Ramos (cell line): ENCODE measurements around the gene ADARB2.
"Not testable (repeated sequence)": the region's sequence is repeated elsewhere in the genome, so short reads cannot be mapped to it uniquely, and the experiment has no call there.

ENCODE experiments used
- in situ Hi-C: fragments of 300-500 bp; cut with MboI; formaldehyde crosslinking; loops from one replicate; pipeline ENCODE4 v1.14.3; 2022; ENCODE audit warnings: low sequenced_read_pairs; ENCODE audit not compliant: unreplicated experiment

The ADARB2 gene

DNA sequence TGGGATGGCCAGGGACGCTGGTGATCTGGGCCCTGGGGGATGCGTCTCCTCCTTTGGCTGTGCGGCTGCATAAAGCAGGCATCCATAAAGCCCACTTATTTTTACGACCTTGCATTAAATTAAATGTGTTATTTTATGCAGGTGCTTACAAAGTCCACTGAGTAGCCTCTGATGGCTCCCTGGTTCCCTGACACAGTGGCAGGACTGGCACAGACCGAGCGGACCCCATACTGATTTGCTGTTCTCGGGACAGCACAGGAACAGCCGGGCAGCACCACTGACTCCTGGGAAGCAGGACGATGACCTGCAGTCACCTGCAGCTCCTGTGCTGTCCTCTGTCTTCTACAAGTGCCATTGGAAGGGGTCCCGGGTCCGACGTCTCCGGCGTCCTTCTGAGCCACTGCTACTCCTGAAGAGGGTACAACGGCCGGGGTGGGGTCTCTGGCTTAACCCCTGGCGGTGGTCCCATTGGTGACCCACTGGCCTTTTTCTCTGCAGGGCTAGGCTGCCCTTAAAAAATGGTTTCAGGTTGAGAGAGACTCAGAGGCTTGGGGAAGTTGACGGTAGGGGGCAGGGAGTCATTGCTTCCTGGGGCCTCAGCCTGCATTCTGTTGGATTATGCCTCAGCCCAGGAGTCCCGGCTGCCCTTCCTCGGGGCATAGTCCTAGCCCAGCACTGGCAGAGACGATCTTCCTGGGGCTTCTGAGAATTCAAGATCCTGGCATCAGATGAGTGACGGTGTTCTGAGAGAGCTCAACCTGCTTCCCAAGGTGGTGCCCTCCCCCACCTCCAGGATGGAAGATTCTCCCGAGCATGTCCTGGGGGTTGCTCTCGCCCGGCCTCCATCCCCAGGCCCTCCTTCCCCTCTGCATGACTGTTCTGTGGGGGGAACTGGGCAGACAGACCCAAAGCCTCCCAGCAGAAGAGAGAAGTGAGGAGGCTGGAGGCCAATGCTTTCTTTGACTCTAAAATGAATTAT, 330.1 kb downstream of the ADARB2 start:
- in situ Hi-C loops, result no loop called here

DNA sequence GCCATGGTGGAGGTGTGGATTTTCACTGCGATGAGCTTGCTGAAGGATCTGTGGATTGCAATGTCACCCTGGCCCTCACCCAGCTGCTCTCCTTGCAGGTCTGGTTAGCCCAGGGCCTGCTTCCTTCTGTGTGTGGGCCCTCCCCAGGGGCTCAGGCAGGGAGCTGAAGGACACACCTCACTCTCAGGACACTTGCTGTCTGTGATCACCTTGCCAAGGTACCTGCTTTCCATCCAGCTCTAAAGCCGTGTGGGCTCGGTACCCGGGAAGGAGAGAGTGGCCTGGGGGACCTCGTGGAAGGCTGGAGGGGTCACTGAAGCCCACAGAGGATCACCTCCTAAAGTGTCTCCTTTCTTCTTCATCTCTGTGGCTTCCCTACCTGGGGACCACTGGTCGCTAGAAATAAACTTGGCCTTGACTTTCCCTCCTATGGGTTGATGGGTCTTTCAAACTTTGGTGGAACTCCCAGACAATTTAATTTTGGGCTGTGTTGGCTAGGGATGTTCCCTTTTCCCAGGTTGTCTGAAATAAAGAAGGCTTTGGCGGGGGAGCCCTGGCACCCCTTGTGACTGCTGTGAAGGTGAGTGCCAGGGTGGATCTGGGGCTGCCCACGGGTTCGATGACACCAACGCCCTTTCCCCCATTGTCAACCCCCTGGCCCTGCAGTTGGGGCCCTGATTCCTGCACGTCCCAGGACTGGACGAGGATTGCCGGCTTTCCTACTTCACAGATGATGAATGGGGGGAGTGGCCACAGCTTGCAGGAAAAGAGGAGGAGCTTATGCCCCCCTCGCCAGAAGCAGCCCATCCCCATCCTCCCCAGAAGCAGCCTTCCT, 331.0 kb downstream of the ADARB2 start:
- in situ Hi-C loops, result no loop called here

DNA sequence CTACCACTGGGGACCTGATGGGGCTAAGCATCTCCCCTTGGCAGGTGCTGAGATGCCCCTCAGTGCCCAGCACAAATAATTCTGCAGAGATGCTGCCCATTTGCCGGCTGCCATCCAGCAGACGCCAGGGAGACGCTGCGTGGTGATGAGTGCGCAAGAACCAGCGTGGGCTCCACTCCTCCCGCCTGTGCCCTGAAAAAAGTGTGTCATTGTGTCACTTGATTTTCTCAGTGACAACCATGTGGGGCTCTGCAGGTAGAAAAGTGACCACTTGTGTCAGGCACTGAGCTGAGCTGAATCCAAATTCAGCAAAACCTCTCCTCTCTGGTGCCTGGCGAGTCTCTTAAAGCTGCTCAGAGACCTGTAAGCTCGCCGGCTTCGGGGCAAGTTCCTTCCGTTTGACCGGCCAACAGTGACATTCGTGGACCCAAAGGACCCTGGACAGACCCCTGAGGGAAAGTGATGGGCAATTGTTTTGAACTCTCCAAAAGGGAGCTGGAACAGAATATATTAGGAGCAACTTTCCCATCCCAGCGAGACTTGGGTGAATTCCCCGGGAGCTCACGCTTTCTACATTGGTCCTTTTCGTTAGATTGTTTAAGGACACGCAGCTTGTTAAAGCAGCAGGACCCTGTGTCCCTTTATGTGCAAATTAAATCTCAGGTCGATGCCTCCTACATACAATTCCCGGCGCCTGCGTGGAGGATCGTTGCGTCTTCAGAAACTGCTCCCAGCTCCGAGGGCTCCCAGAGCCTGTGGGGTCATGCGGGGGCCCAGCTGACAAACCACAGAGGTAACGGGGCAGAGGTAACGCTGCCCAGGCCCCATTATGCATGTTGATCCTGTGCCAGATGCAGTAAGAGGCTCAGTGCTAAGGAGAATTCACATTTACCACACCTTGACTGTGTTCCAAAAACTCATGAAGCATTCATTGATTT, 332.7 kb downstream of the ADARB2 start:
- in situ Hi-C loops, result no loop called here

DNA sequence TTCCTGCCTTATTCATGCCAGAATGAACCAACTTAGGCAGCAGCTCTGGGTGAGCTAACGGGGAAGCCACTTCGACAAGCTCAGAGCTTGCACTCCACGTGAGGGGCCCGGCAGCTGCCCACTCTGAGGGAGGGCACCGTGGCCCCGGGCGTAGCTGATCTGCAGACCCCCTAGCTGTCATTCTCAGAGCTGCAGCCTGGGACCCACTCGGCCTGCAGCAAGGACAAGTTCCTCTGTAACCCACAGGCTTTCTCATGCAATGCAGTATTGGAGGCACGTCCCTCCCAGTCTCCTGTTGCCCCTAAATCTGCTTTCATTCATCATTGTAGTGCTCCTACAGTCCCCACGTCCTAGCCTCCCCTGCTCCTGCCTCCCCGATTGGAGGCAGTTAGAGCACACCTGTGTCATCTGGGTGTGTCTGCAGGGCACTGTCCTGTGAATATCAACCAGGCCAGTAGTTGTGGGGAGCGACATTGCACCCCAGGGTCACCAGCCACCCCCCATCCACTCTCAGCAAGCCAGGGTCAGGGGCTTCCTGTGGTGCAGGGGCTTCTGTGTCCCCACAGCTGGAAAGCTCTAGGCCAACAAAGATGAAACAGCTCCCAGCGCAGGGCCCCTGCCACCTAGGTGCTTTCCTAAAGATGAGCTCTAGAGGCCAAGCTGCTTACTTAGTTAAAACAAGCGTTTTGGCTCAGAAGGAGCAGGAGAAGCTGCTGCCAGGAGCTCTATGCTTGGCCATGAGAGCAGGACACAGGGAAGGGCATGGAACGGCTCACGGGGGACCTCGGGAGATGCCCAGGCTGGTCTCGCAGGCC, 333.6 kb downstream of the ADARB2 start:
- in situ Hi-C loops, result no loop called here

DNA sequence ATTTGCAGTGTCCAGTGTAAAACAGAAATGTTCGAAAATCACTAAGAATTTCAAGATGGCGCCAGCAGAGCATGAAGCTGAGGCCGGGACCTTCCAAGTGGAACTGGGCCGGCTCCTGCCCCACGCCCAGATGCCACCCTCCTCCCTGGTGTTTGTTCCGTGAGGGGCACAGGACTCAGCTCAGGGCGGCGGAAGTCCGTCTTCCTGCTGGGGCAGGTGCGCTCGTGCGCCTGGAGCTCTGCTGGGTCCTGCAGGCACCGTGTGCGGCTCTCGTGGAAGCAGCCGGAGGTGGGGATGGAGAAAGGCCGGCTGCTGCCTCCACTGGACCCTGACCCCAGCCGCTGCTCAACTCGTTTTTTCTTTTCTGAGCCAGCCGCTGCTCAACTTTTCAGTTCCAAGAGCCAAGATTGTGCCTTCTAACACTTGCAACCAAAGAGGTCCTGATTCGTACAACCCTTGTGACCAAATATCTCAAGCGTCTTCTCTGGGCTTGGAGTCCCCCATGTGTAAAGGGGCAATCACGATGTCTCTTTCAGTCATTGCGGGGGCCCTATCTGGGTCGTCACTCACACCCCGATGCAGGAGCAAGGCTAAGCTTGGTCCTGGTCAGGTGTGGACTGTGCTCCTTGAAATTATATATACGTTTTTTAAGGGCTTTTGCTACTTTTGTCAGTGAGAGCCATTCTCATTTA, 334.4 kb downstream of the ADARB2 start:
- in situ Hi-C loops, result no loop called here

DNA sequence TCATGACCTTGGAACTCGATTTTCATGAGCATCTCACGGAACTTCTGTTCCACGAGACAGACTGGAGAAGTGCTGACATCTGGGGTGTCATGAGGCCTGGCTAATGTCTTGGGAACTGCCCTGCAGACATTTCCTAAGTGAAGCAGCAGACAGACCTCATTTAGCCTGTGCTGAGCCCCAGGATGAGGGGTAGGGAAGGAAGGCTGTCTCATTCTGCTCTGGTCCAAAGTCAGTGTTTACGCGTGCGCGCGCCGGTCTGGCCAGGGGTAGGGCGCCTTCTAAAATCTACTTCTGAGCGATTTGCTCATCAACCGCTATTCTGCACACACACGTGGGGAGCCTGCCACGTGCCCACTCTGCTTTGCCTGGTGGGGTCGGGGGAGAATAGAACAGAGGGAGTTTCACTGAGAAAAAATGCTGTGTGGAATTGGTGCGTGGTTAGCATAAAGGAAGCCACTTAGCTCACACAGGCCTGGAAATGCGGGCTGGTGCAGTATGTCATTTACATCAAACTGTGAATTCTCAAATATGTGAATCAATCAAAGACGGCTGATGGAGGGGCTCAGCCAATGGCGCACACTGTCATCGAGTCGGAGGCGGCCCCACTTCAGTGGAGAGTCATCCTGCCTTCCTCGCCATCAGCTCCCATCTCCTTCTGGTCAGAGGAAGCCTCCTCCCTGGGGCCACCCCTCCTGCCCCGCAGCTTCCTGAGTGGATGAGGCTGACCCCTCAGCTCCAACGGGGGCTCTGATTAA, 335.1 kb downstream of the ADARB2 start:
- in situ Hi-C loops, result no loop called here

DNA sequence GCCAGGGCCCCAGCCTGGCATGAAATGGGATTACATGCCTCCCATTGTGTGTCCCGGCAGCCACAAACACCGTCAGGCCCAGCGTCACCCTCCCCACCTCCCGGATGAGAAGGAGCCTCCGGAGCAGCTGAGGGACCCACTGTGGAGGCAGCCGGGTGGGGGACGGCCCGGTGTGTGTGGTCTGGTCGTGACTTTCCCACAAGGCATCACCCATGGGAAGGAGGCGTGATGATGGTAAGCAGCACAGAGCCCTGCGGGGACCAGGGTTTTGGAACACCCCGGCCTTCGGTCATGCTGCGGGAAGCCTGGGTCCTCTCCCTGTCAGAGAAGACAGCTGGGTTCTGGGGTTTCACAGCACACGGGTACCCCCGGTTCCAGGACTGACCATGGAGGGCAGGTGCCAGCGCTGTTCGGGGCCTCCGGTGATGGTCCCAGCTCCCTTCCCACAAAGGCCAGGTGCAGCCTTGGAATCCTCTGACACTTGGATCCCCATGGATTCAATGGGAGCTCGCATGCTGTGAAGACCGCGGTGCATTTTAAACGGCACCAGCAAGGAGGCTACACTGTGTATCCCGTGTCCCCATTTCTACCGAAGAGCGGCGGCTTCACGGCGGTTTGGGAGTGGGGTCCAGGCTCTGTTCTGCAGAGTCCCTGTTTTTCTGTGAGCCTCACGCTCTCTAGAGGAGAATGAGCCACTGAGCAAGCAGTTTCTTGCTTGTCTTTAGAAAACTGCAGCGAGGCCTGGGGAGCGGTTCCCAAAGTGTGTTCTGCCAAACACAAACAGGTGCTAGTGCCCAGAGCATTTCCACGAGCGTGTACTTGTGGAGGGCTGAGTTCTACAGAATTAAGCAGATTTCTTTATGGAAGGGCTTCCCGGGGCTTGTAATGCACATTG, 336.0 kb downstream of the ADARB2 start:
- in situ Hi-C loops, result no loop called here

DNA sequence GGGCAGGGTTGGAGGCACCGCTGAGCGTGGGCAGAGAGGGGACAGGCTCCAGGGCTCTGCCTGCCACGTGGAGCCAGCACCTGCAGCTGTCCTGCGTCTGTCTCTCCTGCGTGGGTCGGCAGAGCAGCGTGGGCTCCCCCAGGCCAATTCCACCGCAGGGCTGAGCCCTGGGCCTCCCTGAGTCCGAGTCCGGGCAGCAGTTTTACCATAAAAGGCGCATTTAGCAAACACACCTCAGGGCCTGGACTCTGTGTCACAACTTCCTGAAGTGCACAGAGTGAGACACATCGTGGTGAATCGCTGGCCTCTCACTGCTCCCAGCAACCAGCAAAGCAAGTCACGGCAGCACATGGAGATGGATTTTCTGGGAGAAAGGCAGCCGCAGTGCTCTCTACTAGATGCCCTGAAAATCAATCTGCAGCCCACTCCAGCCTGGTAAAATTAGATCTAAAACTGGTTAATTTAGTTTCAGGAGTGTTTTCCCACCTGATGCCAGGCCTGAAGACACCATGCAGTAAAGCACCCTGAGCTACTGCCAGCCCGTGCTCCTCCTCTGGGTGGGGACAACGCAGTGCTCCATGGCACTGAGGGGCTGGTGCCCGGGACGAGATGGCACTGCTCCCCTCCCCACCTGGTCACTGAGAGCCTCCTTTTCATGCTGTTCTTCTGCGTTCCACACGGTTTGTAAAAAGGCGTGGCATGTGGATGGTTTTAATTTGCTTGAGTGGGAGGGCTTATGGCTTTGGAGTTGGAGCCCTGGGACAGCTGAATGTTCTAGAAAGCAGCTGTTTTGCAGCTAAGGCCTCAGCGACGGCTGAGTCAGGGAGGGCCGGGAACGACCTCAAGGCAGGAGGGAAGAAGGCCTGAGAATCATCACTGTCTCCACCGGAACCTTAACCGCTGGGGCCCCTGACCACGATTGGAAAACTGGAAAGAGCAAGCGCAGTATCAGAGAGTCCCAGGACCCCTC, 336.9 kb downstream of the ADARB2 start:
- in situ Hi-C loops, result no loop called here

DNA sequence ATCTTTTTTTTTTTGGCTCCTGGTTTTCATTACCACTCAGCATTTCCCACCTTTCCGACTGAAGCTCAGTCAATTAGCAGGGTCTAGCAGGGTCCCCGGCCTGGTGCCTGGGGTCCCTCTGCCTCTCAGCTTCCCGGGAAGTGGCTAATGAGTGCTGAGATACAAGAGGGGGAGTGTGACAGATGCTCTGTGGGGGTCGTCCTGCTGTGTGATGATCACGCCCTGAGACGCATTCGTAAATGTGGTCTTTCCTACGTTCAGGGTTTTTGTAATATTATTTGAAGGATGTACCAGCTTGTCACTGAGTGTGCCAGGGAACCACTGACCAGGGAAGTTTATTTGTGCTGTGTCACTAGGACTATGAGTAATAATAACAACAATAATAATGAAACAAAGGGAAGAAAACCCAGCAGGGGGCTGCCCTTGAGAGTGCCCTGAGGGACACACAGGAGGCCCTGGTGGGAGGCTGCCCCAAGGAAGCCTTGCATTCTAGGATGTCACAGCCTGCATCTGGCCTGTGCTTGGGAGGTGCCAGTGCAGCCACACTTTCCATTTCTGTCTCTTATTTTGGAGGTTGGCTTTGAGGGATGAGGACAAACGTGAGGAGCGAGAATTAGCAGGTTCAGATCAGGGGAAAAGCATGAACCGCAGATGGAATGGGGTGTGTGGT, 337.8 kb downstream of the ADARB2 start:
- in situ Hi-C loops, result no loop called here

DNA sequence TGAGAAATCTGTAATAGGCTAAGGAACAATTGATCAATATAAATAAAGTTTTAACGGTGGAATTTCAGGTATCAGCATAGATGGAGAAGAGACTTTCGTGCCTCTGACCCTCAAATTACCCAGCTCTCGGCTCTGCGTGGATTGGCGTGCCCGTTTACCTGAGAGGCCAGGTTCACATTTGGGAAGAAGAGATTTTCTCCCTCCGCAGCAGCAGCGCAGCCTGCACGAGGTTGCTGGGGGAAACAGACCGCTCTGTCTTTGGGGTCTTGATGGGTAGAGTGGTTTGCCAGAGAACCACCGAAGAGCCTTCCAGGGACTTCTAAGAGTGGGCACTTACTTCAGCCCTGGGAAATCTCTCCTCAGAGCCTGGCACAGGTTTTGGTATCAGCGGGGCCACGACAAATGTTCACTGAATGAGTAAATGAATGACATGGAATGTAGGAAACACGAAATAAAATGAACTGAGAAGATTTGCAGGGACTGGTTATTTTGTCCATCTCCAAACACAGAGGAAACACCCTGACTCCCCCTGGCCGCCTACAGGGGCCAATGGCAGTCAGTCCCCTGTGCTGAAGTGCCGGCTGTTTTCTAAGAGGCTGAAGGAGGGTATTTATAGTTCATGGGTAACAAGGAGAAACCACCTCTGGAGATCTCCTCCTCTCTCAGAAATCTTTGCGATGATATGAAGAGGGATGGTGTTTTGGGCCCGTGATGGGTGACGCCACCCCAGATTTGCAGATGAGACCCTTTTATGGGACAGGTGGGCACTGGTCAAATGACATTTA, 338.5 kb downstream of the ADARB2 start:
- in situ Hi-C loops, result no loop called here

DNA sequence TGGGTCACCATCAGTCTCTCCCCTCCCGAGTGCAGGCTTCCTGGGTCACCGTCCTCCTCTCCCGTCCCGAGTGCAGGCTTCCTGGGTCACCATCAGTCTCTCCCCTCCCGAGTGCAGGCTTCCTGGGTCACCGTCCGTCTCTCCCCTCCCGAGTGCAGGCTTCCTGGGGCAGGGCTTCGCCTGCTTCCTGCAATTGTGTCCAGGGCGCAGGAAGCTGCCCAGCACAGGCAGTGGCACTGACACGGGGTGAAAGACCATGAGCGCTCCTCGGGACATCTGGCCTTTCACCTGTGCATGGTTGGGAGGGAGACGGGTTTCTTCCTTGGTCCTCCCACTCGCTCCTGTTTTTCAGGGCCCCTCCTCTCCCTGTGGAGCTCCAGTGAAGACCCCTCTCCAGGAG, 339.2 kb downstream of the ADARB2 start:
- in situ Hi-C loops, result not testable (repeated sequence)

DNA sequence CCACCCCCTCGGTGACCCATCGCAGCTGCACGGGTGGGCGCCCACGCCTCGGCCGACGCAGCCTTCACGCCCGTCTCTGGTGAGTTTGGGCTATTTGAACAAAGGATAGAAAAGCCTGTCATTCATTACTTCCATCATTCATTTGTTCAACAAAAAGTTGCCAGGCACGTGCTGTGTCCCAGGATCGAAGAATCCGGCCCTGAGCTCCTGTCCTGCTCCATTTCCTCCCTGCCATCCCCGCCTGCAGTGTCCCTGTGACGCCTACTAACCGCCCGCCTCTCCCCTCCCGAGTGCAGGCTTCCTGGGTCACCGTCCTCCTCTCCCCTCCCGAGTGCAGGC, 341.1 kb downstream of the ADARB2 start:
- in situ Hi-C loops, result no loop called here

DNA sequence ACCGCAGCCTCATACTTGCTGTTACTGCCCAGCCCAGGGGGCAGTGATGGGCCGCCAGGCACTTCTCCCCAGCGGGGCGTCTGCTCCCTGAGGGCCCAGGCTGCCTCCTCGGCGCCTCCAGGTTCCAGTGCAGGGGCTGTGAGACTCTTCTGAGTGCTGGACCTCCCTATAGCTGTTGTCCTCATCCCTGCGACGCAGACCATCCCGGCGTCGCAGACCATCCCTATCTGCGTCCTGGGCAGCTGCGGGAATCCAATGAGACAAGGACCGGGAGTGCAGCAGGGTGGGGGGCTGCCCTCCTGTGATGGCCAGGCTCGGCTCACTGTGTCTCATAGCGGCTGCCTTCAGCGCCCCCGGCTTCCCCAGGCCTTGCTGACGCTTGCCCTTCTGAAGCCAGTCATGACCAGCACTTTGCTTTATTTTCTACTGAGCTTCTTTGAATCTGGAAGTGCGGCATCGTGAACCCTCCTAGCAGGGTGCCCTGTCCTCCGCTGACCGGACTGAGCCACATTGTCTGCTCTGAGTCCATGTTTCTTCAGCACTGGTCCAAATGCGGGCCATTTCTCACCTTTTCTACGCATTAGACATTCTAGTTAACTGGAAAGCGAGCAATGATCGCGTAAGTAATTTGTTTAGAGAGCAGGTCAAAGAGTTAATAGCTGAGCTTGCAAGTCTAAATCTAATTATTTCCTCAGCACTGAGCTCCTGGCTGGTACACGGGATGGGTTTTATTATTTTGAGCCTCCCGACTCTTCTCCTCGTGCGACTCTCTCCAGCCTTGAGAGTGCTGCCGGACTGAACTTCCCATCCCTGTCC, 341.6 kb downstream of the ADARB2 start:
- in situ Hi-C loops, result no loop called here

DNA sequence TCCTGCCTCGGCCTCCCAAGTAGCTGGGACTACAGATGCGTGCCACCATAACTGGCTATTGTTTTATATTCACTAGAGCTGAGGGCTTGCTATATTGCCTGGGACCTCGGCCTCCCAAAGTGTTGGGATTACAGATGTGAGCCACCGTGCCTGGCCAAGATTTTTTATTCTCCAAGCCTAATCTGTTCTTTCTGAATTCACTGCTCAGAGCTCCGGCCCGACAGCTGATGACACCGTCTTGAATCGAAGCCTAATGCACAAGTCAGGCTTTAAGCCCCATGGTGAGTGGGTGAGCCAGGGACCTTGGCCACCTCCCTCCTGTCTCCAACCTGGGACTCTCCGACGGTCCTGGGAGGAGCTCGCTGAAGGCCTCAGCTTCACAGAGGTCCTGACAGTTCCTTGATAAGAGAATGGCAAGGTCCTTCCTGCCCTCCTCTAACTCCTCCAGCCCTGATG, 342.3 kb downstream of the ADARB2 start:
- in situ Hi-C loops, result no loop called here
